GM18873 (cell line): ENCODE data around the gene KIAA1614.

Experiments used
- ATAC-seq: cut with Tn5 transposase; IDR thresholded peaks from one replicate; pipeline ENCODE4 v1.9.1; 2021; ENCODE audit warnings: mild to moderate bottlenecking, moderate library complexity, moderate number of reproducible peaks; ENCODE audit not compliant: unreplicated experiment, low FRiP score

The KIAA1614 gene

DNA sequence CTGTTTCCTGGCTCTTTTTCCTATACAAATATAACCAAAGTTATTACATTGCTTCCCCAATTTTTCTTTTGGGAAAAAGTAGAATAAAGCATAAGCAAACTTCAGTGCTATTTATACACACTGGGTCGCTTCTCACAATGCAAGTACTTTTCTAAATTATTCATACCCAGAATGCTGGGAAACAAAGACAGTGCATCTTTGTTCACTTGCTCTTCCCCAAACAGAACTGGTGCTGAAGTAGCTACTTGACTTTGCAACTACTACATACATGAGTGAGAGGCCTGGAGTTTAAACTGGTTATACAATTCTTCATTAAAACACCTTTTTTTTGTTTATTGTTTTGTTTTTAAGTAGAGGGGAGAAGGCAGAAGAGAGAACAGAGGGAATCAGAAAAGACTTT lies 69.7 kb downstream of the KIAA1614 start:
- no peak for ATAC-seq

DNA sequence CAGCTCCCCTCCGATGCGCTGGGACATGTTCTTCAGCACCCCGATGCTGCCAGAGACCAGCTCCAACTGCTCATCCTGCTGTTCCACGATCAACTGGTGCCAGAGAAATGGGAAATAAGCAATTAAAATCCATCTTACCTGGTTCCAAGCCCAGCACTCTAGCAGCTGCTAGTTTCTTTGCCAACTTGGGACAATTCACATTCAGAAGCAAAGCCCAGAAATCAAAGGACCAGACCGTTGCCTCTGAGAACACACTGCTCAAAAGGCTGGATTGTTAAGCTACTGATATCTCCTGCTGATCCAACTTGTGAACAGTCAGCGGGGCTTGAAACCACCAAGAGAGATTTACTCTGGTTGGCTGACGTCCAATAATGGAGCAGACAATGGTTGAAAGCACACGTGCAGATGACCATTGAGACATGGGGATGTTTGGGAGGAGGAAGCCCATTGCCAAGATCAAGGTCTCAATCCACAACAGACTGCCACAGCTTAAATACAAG lies 75.6 kb downstream of the KIAA1614 start:
- ATAC-seq: no peak

DNA sequence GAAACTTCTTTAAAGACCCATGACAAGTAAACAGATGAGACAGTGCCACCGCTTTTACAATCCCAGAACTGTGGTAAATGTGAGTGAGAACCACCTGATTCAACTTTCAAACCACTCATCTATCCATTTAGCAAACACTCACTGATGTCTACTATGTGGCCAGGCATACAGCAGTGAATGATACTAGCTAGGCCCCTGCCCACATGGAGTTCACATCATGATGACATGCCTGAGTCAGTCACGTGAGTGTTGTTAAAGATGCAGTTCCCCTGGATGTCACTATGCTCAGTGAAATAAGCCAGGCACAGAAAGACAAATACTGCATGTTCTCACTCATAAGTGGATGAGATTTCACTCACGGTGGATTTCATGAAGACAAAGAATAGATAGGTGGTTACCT lies 81.6 kb downstream of the KIAA1614 start:
- no peak for ATAC-seq

DNA sequence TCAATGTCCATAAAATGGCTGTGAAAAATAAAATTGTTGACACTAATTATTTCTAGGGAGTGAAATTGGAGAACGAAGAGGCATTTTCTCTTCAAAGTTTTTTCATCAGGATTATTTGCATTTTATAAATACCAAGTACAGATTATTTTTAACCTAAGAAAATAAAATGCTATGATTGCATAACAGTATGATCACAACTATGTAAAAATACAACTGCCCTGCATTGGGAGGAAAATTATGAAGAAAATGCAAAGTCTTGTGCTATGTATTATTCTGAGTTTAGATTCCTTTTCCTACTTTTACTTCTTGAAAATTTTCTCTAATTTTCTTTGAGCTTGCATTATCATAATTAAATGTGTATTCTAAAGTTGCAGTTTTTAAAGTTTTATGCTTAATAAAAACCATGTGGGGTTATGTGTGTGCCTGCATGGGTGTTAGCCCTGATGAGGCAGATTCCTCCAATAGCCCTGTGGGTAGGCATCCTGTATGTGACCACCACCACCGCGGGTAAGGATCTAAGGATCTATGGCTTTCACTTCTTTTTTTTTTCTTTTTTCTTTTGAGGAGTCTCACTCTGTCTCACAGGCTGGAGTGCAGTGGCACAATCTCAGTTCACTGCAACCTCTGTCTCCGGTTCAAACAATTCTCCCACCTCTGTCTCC lies 85.3 kb downstream of the KIAA1614 start:
- ATAC-seq: no peak
